HepG2 (cell line): ENCODE measurements around the gene CRYM. TPM values are rescaled to one million over a fixed set of nuclear protein-coding genes. Genes with fewer than 3 reads are reported as not detected.

ENCODE experiments used
- KDM2A ChIP-seq: sonication (generic); formaldehyde crosslinking; IDR thresholded peaks from 2 replicates; pipeline ENCODE4 v1.4.0; 2020; ENCODE audit warnings: low read depth, missing genetic modification reagents, borderline replicate concordance
- MTF2 ChIP-seq: sonication (generic); formaldehyde crosslinking; IDR thresholded peaks from 2 replicates; pipeline ENCODE4 v1.5.0; 2020; ENCODE audit warnings: missing genetic modification reagents, borderline replicate concordance
- PAXIP1 ChIP-seq: sonication (generic); formaldehyde crosslinking; conservative IDR thresholded peaks from 2 replicates; pipeline ENCODE4 v1.4.0; 2020; ENCODE audit warnings: mild to moderate bottlenecking, missing genetic modification reagents, moderate library complexity
- RBAK ChIP-seq: sonication (generic); formaldehyde crosslinking; IDR thresholded peaks from 2 replicates; pipeline ENCODE4 v1.5.1; 2020; ENCODE audit warnings: mild to moderate bottlenecking, missing genetic modification reagents
- REST ChIP-seq, 2 experiments: IDR thresholded peaks; 2 replicates each; pipeline ENCODE4 v1.6.1; 2011 to 2012; ENCODE audit warnings: low read length in 2 of 2, borderline replicate concordance in 1 of 2, low read depth in 1 of 2, mild to moderate bottlenecking in 1 of 2, moderate library complexity in 1 of 2
- RXRA ChIP-seq: sonication (generic); formaldehyde crosslinking; IDR thresholded peaks from 2 replicates; pipeline ENCODE4 v1.5.1; 2020; ENCODE audit warnings: missing genetic modification reagents
- SATB2 ChIP-seq: sonication (generic); formaldehyde crosslinking; IDR thresholded peaks from 2 replicates; pipeline ENCODE4 v1.5.0; 2020; ENCODE audit warnings: missing genetic modification reagents
- SIN3A ChIP-seq: IDR thresholded peaks from 2 replicates; pipeline ENCODE4 v1.6.1; 2011; ENCODE audit warnings: low read depth, mild to moderate bottlenecking, control low read depth, low read length, borderline replicate concordance
- SNAPC2 ChIP-seq: sonication (generic); formaldehyde crosslinking; IDR thresholded peaks from 2 replicates; pipeline ENCODE4 v1.8.1; 2022; ENCODE audit warnings: mild to moderate bottlenecking, missing genetic modification reagents
- TBX3 ChIP-seq: fragments of 450-650 bp; IDR thresholded peaks from 2 replicates; pipeline ENCODE4 v1.6.1; 2017; ENCODE audit warnings: antibody characterized with exemption, mild to moderate bottlenecking, inconsistent platforms, borderline replicate concordance
- THAP11 ChIP-seq: IDR thresholded peaks from 2 replicates; pipeline ENCODE4 v1.6.1; 2016; ENCODE audit warnings: missing biosample characterization, missing genetic modification reagents
- ZBTB20 ChIP-seq: sonication (generic); formaldehyde crosslinking; IDR thresholded peaks from 2 replicates; pipeline ENCODE4 v1.8.1; 2023; ENCODE audit warnings: missing genetic modification reagents, low read depth, mild to moderate bottlenecking, borderline replicate concordance
- ZMYM3 ChIP-seq: sonication (generic); formaldehyde crosslinking; IDR thresholded peaks from 2 replicates; pipeline ENCODE4 v1.5.1; 2020; ENCODE audit warnings: mild to moderate bottlenecking, missing genetic modification reagents
- ZNF101 ChIP-seq: sonication (generic); formaldehyde crosslinking; IDR thresholded peaks from 2 replicates; pipeline ENCODE4 v1.4.0; 2020; ENCODE audit warnings: mild to moderate bottlenecking, low read depth, missing genetic modification reagents, borderline replicate concordance
- ZNF136 ChIP-seq: sonication (generic); formaldehyde crosslinking; IDR thresholded peaks from 2 replicates; pipeline ENCODE4 v1.8.1; 2022; ENCODE audit warnings: low read depth, mild to moderate bottlenecking, moderate library complexity, missing genetic modification reagents
- ZNF598 ChIP-seq: sonication (generic); formaldehyde crosslinking; IDR thresholded peaks from 2 replicates; pipeline ENCODE4 v1.5.1; 2020; ENCODE audit warnings: mild to moderate bottlenecking, missing genetic modification reagents, borderline replicate concordance
- ZNF615 ChIP-seq: sonication (generic); formaldehyde crosslinking; IDR thresholded peaks from 2 replicates; pipeline ENCODE4 v1.5.0; 2020; ENCODE audit warnings: mild to moderate bottlenecking, missing genetic modification reagents, borderline replicate concordance
- ZNF724P ChIP-seq: sonication (generic); formaldehyde crosslinking; IDR thresholded peaks from 2 replicates; pipeline ENCODE4 v1.8.0; 2022; ENCODE audit warnings: missing genetic modification reagents, borderline replicate concordance
- polyA plus RNA-seq, 8 experiments: library from polyadenylated mRNA; depleted of rRNA in 3 of 8; stranded (reverse) in 7 of 8; unstranded in 1 of 8; fragments of >200 nt; fragmentation: Illumina TruSeq in 4 of 8; extraction: Trizol in 4 of 8; gene quantifications; 2 replicates each; pipeline versions ENCODE4 v1.2.1 to v1.2.3, GENCODE V29; 2011 to 2016; ENCODE audit warnings: low read depth in 4 of 8, missing spikeins in 1 of 8, mixed read lengths in 1 of 8; ENCODE audit not compliant: insufficient read depth in 1 of 8
- total RNA-seq, 5 experiments: library from RNA; depleted of rRNA; stranded (reverse); fragments of >200 nt; fragmentation: Illumina TruSeq; extraction: Trizol; gene quantifications; 2 replicates each; pipeline ENCODE4 v1.2.3, GENCODE V29; 2016; ENCODE audit warnings: low read depth in 1 of 5
- TF ChIP-seq, protein P1 (sequence below): sonication (generic); formaldehyde crosslinking; IDR thresholded peaks from 2 replicates; pipeline ENCODE4 v1.4.0; 2020; ENCODE audit warnings: missing genetic modification reagents
- TF ChIP-seq, protein P2 (sequence below): sonication (generic); formaldehyde crosslinking; conservative IDR thresholded peaks from 2 replicates; pipeline ENCODE4 v1.4.0; 2020; ENCODE audit warnings: missing genetic modification reagents

CRYM gene
- total and polyA plus RNA-seq, 2 of the 13 experiments (the other 11 are each of a cell fraction or from before 2014, with no cell fraction given), result 1.9 to 2.2 TPM

DNA sequence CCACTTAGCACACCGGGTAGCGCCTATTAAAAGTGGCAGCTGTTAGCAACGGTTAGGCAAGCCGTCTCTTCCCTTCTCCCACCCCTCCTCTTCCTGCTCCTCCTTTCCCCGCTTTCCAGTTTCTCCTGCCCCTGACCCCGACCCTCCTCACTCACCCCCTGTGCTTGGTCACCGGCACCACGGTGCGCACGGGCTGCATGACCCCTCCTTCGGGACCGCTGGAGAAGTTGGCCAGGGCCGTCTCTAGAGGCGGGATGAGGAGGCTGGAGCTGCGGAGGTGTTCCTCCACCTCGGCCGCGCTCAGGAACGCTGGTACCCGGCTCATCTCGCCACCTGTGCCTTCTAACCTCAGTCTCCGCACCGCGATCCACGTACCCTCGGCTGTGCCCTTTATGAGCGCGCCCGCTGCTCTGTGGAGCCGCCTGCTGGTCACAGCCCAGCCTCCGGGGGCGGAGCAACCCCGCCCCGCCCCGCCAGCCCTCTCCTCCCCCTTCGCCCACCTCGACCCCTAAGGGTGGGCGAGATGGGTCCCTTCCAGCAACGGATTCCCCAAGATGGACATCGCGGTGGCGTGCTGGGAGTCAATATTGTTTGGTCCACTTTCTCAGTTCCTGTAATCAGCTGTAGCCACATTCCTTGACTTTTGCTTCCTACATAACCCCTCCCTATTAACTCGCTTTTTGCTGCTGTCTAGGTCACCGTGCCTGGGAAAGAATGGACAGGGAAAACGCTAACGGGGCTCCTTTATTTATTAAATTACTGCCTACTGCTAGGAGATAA is at the start of gene CRYM (continued):
- no peak for TF ChIP-seq REST (IDR thresholded peaks at IDR 0.05; ENCODE audit: borderline replicate concordance in 1 of 2, low read depth in 1 of 2, low read length in 2 of 2)
- TF ChIP-seq RXRA, result peak; percentile 74
- TF ChIP-seq TBX3, result no peak
- TF ChIP-seq MTF2, result peak; percentile 97; the same call in 1 of the 2 replicates
- TF ChIP-seq ZNF598 (CRISPR knock-in tag), result no peak
- TF ChIP-seq, protein P1, sequence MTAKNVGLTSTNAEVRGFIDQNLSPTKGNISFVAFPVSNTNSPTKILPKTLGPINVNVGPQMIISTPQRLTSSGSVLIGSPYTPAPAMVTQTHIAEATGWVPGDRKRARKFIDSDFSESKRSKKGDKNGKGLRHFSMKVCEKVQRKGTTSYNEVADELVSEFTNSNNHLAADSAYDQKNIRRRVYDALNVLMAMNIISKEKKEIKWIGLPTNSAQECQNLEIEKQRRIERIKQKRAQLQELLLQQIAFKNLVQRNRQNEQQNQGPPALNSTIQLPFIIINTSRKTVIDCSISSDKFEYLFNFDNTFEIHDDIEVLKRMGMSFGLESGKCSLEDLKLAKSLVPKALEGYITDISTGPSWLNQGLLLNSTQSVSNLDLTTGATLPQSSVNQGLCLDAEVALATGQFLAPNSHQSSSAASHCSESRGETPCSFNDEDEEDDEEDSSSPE (CRISPR knock-in tag), result no peak
- TF ChIP-seq ZNF101, result no peak; the same call in 1 of the 2 replicates
- TF ChIP-seq ZNF724P (CRISPR knock-in tag), result peak; percentile 72; the same call in 1 of the 2 replicates
- peak; percentile 51 for TF ChIP-seq PAXIP1 (CRISPR knock-in tag)
- no peak for TF ChIP-seq SATB2
- no peak for TF ChIP-seq ZBTB20
- TF ChIP-seq RBAK (CRISPR knock-in tag), result no peak
- TF ChIP-seq THAP11 (CRISPR knock-in tag), result peak; percentile 62
- no peak for TF ChIP-seq ZNF615
- TF ChIP-seq KDM2A (CRISPR knock-in tag), result peak; percentile 97
- no peak for TF ChIP-seq SIN3A
- no peak; the same call in 1 of the 2 replicates for TF ChIP-seq ZNF136
- TF ChIP-seq SNAPC2 (CRISPR knock-in tag), result no peak
- TF ChIP-seq, protein P2, sequence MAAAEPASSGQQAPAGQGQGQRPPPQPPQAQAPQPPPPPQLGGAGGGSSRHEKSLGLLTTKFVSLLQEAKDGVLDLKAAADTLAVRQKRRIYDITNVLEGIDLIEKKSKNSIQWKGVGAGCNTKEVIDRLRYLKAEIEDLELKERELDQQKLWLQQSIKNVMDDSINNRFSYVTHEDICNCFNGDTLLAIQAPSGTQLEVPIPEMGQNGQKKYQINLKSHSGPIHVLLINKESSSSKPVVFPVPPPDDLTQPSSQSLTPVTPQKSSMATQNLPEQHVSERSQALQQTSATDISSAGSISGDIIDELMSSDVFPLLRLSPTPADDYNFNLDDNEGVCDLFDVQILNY (CRISPR knock-in tag), result no peak
- peak; percentile 72; the same call in 1 of the 2 replicates for TF ChIP-seq ZMYM3 (CRISPR knock-in tag)
